ENCODE measurements around the gene DEFB121.

The DEFB121 gene

GRCh38 chr20:31363295-31363694 lies 42.7 kb downstream of the DEFB121 start:
- no peak for DNase-seq (ENCODE audit: low spot score)

GRCh38 chr20:31355981-31356380 lies 50.0 kb downstream of the DEFB121 start:
- DNase-seq (ENCODE audit: low spot score): no peak
